ENCODE measurements around the gene SPP1.

The SPP1 gene

GRCh38 chr4:88014386-88014905 lies 38.9 kb downstream of the SPP1 start:
- H3K27ac ChIP-seq (ENCODE audit: low read depth, low read length) = no peak overlapping the region
- no peaks in the 10 kb centered on the region for H3K9me3 ChIP-seq (ENCODE audit: control insufficient read depth, insufficient read depth, low read length)
- H3K36me3 ChIP-seq (ENCODE audit: control insufficient read depth, low read length) = peaks cover 13% of the 10 kb centered on the region
- peaks cover 5% of the 10 kb centered on the region for H4K20me1 ChIP-seq (ENCODE audit: control insufficient read depth, insufficient read depth, low read depth, low read length)
- TF ChIP-seq, protein P1, sequence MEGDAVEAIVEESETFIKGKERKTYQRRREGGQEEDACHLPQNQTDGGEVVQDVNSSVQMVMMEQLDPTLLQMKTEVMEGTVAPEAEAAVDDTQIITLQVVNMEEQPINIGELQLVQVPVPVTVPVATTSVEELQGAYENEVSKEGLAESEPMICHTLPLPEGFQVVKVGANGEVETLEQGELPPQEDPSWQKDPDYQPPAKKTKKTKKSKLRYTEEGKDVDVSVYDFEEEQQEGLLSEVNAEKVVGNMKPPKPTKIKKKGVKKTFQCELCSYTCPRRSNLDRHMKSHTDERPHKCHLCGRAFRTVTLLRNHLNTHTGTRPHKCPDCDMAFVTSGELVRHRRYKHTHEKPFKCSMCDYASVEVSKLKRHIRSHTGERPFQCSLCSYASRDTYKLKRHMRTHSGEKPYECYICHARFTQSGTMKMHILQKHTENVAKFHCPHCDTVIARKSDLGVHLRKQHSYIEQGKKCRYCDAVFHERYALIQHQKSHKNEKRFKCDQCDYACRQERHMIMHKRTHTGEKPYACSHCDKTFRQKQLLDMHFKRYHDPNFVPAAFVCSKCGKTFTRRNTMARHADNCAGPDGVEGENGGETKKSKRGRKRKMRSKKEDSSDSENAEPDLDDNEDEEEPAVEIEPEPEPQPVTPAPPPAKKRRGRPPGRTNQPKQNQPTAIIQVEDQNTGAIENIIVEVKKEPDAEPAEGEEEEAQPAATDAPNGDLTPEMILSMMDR (IDR thresholded peaks at IDR 0.05; ENCODE audit: low read depth, low read length, poor library complexity, severe bottlenecking) = no peak
- no peak for TF ChIP-seq EZH2phosphoT487 (IDR thresholded peaks at IDR 0.05; ENCODE audit: borderline replicate concordance, low read length)
- H3K79me2 ChIP-seq (ENCODE audit: control insufficient read depth, low read length) = peaks cover 90% of the 10 kb centered on the region
- no peaks in the 10 kb centered on the region for H3K27me3 ChIP-seq (ENCODE audit: control insufficient read depth, low read length)
- H3F3A ChIP-seq (ENCODE audit: control insufficient read depth, insufficient read depth) = 0 out of 2 replicates have a peak, but pooled peaks cover 3% of the 10 kb centered on the region
- H3K9me2 ChIP-seq (replicated peaks; ENCODE audit: control insufficient read depth, low read length) = no peaks in the 10 kb centered on the region
- peak overlapping the region; percentile 93; the same call in 1 of the 2 replicates for H3K4me2 ChIP-seq (ENCODE audit: low read length)
- H3K4me3 ChIP-seq (ENCODE audit: low read length) = no peak overlapping the region
- H3K4me1 ChIP-seq (ENCODE audit: control insufficient read depth, low read length) = peaks cover 49% of the 10 kb centered on the region

DNA sequence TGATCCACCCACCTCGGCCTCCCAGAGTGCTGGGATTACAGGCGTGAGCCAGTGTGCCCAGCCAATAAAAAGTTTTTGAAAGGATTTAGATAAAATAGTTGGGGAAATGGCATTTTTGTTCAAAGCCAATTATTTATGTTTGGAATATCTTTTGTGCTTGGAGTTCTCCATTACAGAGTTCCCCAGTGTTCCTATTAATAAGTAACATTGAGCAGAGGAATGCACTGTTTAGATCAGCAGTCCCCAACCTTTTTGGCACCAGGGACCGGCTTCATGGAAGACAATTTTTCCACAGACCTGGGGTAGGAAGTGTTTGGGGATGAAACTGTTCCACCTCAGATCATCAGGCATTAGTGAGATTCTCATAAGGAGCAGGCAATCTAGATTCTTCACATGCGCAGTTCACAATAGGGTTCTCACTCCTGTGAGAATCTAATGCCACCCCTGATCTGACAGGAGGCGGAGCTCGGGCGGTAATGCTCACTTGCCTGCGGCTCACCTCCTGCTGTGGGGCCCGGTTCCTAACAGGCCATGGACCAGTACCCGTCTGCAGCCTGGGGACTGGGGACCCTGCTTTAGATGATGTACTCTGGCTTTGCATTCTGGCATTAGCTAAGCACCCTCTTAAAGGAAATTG lies 40.3 kb downstream of the SPP1 start:
- Histone ChIP-seq H3K9me3 (ENCODE audit: control insufficient read depth, insufficient read depth, low read length) (no peaks in the 10 kb centered on the region), H3K4me1 (ENCODE audit: control insufficient read depth, low read length) (peaks cover 41% of the 10 kb centered on the region), H3K27ac (ENCODE audit: low read depth, low read length) (no peak overlapping the region), H3K9me2 (replicated peaks; ENCODE audit: control insufficient read depth, low read length) (no peaks in the 10 kb centered on the region), H3K36me3 (ENCODE audit: control insufficient read depth, low read length) (peaks cover 25% of the 10 kb centered on the region), H3K27me3 (ENCODE audit: control insufficient read depth, low read length) (no peaks in the 10 kb centered on the region), H3K4me3 (ENCODE audit: low read length) (no peak overlapping the region), H3K4me2 (ENCODE audit: low read length) (no peak overlapping the region), H3F3A (ENCODE audit: control insufficient read depth, insufficient read depth) (0 out of 2 replicates have a peak, but pooled peaks cover 3% of the 10 kb centered on the region), H3K79me2 (ENCODE audit: control insufficient read depth, low read length) (peaks cover 76% of the 10 kb centered on the region), H4K20me1 (ENCODE audit: control insufficient read depth, insufficient read depth, low read depth, low read length) (peaks cover 5% of the 10 kb centered on the region)
- no peak for TF ChIP-seq EZH2phosphoT487 (IDR thresholded peaks at IDR 0.05; ENCODE audit: borderline replicate concordance, low read length)
- TF ChIP-seq, protein P1 (IDR thresholded peaks at IDR 0.05; ENCODE audit: low read depth, low read length, poor library complexity, severe bottlenecking) = no peak

DNA sequence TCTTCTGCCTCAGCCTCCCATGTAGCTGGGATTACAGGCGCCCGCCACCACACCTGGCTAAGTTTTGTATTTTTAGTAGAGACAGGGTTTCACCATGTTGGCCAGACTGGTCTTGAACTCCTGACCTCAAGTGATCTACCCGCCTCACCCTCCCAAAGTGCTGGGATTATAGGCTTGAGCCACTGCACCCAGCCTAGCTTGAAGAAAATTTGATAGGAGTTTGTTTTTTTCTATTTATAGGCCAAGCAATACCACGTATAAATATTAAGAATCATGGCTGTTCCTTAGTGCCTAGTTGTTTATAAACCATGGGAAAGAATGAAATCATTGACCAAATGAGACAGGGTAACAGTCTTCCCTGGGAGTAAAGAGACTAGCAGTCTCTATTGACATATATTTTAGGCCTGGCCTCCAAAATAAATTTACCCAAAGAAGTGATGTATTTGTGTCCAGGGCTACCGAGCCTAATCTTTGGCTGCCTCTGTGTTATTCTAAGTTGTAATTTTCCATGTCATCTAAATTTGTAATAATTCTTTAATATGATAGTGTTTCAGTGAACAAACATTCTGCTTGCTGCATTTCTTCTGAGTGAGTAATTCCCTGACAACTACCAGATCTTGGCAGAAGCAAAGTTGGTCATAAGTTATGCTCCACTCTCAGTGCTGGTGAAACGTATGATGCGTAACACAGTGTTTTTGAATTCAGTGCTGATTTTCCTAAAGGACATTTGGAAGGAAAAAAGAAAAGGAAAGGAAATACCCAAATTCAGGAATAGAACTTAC lies 42.2 kb downstream of the SPP1 start:
- Histone ChIP-seq H3K27me3 (ENCODE audit: control insufficient read depth, low read length) (no peaks in the 10 kb centered on the region), H3K9me3 (ENCODE audit: control insufficient read depth, insufficient read depth, low read length) (no peaks in the 10 kb centered on the region), H3F3A (ENCODE audit: control insufficient read depth, insufficient read depth) (no peaks in the 10 kb centered on the region), H3K36me3 (ENCODE audit: control insufficient read depth, low read length) (peaks cover 41% of the 10 kb centered on the region), H3K9me2 (replicated peaks; ENCODE audit: control insufficient read depth, low read length) (no peaks in the 10 kb centered on the region), H3K4me2 (ENCODE audit: low read length) (no peak overlapping the region), H3K4me3 (ENCODE audit: low read length) (no peak overlapping the region), H4K20me1 (ENCODE audit: control insufficient read depth, insufficient read depth, low read depth, low read length) (peaks cover 5% of the 10 kb centered on the region), H3K79me2 (ENCODE audit: control insufficient read depth, low read length) (peaks cover 57% of the 10 kb centered on the region), H3K27ac (ENCODE audit: low read depth, low read length) (no peak overlapping the region), H3K4me1 (ENCODE audit: control insufficient read depth, low read length) (peaks cover 22% of the 10 kb centered on the region)
- TF ChIP-seq EZH2phosphoT487 (IDR thresholded peaks at IDR 0.05; ENCODE audit: borderline replicate concordance, low read length) = no peak
- TF ChIP-seq, protein P1 (IDR thresholded peaks at IDR 0.05; ENCODE audit: low read depth, low read length, poor library complexity, severe bottlenecking) = no peak
